Stimulated activated CD8-positive, alpha-beta memory T cell treated with anti-CD3 and anti-CD28 coated beads, Interleukin-4, amount 100 ng/mL, for 4 hours (primary cell): ENCODE data around the gene ENTPD6.
"Not testable (repeated sequence)": the region's sequence is repeated elsewhere in the genome, so short reads cannot be mapped to it uniquely, and the experiment has no call there.

ENCODE experiments used
- DNase-seq, 2 donors: peaks; one replicate each; pipeline ENCODE4 v3.0.0-alpha.2; 2020; ENCODE audit warnings: low read depth in 2 of 2, low spot score in 1 of 2

Gene ENTPD6

DNA sequence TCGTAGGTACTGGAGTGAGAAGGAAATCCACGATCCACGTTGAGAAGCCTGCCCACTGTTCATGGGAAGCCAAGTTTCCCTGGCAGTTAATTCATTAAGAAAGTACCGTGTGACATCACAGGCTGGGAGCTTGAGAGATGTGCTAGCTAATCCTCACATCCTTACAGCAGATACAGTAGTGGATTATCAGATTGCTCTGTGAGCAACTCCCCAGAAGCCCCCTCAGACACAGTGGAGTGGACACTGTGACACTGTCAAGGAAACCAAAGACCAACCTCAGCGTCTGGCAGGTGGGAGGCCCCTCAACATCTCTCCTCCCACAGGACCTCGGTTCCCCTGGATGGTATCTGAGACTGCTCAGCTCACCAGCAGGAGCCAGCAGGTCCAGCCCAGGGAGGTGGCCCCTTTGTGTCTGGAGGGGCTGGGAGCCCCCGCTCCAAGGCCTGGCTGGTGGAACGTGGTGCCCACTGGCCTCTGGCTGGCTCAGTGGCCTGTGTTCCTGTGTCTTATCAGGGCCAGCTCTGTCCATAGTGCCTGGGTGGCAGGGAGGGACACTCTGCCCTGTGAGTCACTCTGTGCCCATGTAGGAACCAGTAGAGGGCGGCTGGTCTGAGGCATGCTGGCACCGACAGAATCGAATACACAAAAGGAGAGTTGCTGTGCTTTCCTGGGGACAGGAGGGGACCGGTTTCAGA lies 59.6 kb downstream of the ENTPD6 start:
- no peak for DNase-seq

GRCh38 chr20:25256226-25256859 lies 60.8 kb downstream of the ENTPD6 start:
- DNase-seq = no peak

DNA sequence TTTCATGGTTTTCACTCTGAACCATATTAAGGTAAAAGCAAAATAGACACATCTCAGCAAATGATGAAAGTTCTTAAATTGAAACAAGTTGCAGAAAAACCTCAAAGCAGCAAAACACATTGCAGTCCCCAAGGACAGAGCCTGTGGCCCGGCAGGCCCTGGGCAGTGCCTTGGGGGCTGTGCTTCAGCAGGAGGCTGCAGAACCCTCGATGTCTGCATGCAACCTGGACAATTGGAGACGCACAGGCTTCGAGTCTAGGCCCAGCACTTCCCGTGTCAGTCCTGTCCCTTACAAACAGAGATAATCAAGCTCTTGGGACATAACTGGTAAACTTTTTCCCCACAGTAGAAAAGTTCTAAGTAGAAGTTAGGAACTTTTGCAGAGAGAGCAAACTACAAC lies 61.6 kb downstream of the ENTPD6 start:
- DNase-seq = no peak

DNA sequence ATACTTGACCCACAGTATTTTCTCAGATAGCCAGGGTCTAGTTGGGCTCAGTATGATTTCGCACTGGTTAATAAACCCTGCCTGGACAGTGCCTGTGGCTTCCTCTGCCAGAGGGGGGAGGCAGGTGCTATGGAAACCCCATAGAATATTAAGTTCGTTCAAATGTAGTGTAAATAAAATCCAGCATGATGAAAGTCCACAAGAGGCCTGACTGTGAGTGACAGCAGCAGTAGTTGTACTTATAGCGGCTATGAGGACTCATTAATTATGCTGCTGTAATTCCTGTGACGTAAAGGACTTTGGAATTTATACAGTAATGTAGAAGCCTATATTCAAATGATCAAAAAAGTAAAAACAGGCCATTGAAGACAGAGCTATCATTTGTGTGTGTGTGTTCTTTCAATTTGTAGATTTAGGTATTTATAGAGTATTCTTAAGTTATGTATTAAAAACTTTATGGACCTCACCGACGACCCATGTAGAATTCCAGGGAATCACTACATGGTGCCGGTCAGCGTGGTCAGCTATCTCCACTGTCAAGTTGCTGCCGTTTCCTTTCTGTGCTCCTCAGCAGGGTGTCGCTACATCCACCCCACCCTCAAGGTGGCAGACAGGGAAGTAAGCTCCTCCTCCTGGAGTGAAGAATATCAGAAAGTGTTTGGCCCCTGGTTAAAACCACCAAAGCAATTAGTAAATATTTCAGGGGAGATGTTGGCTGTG lies 62.4 kb downstream of the ENTPD6 start:
- DNase-seq = no peak

DNA sequence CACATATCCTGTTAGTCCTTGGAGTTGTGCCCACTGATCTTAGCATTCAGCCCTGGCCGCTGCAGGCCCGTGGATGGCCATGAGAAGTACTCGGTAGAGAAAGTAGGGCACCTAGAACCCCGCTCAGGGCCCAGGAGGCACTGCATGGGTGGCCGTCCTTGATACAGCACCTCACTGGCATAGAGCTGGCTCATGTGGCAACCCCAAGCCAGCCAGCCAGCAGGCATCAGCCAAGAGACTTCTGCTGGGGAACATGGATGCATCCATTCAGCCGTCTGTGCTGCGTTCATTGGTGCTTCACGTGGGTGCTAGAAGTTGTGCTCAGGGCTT lies 62.9 kb downstream of the ENTPD6 start:
- DNase-seq = no peak

DNA sequence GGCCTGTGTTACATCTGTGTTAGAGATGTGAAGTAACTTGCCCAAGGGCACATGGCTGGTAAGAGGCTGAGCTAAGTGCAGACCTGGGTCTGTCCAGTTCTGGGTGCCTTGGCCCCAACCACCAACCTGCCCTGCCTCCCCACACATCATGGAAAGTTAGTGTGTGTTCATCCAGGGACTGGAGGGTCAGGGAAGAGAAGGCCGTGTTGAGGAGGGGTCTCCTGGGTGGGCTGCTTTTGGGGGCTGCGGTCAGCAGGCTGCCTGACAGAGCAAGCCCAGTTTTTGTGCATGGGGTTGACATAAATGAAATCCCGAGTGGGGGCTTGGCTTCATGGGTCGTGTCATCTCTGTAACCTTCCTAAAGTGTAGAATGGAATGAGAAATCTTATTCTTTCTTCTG lies 63.3 kb downstream of the ENTPD6 start:
- no peak for DNase-seq

- DNase-seq = no peak
Measured at GRCh38 chr20:25259358-25259757, 63.8 kb downstream of the ENTPD6 start.

- peak in 1 of 2 donors; percentile 24 for DNase-seq
Measured at GRCh38 chr20:25259788-25260254, 64.3 kb downstream of the ENTPD6 start.

DNA sequence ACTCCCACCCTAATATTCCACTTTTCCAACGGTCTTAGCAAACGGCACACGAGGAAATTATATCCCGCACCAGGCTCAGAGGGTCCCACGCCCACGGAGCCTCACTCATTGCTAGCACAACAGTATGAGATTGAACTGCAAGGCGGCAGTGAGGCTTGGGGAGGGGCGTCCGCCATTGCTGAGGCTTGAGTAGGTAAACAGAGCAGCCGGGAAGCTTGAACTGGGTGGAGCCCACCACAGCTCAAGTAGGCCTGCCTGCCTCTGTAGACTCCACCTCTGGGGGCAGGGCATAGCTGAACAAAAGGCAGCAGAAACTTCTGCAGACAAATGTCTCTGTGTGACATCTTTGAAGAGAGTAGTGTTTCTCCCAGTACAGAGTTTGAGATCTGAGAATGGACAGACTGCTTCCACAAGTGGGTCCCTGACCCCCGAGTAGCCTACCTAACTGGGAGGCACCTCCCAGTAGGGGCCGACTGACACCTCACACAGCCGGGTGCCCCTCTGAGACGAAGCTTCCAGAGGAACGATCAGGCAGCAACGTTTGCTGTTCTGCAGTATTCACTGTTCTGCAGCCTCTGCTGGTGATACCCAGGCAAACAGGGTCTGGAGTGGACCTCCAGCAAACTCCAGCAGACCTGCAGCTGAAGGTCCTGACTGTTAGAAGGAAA lies 65.4 kb downstream of the ENTPD6 start:
- not testable (repeated sequence) for DNase-seq

DNA sequence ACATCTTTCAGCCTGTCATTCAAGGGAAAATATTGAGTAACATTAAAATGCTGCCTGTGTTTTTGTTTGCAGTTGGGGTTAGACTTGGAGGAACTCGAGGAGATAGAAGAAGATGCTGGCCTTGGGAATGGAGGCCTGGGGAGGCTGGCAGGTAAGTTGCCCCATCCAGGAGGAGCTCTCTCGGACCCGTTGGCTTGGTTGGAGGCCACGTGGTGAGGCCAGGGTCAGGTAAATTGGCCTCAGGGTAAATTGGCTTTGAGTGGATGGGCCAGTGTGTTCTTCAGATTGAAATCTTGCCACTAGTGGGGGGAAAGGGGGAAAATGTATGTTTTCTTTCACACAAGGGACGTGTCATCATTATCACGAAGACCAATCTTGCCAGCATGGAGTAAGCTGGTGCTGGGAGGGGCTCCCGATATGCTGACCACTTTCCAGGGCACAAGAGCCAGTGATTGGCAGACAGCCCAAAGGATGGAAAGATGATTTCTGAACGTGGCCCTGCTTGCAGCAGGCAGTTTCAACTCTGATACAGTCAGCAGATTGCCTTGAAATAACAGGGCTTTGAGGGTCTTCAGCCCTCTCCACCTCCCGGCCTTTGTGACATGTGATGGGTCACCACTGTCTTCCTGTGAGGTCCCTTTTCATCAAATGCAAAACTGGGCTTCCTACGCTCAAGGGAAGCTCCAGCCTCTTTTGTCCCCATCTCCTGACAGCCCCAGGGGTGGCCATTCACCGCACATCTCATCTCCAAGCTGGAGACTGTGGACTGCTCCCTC lies 73.7 kb downstream of the ENTPD6 start:
- no peak for DNase-seq

DNA sequence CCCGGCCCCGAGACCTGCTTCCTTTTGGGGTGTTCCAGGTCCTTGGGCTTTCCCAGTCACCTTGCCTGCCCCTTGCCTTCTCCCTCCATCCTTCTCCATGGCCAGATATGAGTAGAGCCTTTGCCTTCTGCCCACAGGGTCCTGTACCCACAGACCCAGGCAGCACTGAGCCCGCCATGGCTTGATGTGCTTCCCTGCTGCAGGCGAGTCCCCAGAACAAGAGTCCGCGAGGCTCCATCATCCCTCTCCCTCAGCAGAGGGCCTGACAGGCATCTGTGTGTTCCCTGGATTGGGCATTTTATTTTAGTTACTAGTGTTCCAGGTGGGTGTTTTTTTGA lies 74.3 kb downstream of the ENTPD6 start:
- no peak for DNase-seq

GRCh38 chr20:25270829-25271251 lies 75.3 kb downstream of the ENTPD6 start:
- DNase-seq = no peak

- no peak for DNase-seq
Measured at GRCh38 chr20:25271486-25272222, 76.1 kb downstream of the ENTPD6 start.

DNA sequence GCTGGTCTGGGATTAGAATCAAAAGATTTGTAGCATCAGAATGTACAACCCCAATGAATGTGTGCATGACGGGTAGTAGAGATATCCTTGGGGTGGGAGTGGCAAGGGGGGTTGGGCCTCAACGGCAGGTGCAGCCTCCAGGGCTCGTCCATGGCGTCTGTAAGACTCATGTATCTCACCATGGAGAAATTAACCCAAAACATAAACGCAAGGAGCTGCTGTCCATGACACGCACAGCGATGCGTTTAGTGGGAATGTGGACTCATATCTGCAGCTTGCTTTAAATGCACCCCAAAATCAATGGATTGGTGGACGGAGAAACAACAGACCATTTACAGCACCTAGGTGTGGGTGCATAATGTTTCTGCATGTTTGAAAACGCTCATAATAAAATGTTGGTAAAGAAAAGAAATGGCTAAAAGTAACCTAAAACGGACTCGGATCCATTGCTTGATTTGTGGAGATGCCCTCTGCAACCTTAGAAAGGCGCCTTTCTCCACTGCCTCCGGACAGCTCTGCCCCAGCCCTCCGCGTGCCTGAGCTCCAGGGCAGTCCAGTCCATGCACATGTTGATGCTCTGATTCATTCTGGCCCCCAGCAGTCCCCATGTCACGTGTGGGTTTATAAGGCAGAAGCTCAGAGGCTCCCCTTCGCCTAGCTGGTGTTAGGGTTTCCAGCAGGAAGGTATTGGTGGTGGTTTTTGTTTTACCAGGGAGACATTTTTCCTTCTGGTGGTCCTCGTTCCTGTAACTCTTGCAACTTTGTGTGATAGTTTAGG lies 76.9 kb downstream of the ENTPD6 start:
- DNase-seq = no peak

- DNase-seq = no peak
Measured at GRCh38 chr20:25273046-25273445, 77.5 kb downstream of the ENTPD6 start.

- DNase-seq = no peak
Measured at GRCh38 chr20:25273541-25274358, 78.2 kb downstream of the ENTPD6 start.

- no peak for DNase-seq
Measured at GRCh38 chr20:25274481-25274880, 79.0 kb downstream of the ENTPD6 start.

DNA sequence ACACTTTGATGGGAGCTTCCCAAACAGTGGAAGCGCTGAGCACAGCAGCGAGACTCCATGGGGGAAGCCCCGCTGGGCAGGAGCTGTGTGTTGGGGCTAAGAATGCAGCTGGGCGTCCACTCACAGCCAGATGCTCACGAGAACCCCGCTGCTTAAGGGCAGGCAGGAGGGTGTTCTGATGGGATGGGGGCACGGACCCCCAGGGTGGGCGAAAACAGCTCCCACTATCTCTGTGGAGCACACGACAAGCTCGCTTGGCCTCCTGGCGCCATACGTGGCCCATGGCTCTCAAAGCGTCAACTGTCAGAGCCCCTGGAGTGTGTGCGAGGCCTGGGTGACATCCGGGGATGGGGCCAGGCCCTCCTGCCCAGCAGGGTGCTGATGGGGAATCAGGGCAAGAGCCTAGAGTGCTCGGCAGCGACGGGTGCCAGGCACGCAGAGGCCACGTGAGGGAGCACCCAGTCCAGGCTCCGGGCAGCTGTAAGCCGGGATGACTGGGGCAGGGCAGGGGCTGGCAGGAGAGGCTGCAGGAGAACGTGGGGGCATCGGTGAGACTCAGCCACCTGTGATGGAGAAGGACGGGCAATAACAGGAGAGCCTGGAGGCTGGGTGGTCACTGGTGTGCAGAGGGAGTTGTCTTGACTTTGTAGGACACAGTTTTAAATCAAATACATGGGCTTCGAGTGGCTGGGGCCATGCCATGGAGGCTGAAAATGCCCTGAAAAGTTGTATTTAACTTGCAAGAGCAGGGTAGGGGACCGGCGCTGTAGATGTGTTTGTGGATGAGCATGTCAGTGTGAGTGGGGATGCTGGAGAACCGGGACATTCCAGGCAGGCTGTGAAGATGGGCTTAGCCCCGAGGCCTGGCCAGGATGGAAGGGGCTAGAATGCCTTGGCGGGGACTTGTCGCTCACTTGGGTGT lies 79.6 kb downstream of the ENTPD6 start:
- DNase-seq = no peak
